ENCODE data around the gene MPZL2.

DNA sequence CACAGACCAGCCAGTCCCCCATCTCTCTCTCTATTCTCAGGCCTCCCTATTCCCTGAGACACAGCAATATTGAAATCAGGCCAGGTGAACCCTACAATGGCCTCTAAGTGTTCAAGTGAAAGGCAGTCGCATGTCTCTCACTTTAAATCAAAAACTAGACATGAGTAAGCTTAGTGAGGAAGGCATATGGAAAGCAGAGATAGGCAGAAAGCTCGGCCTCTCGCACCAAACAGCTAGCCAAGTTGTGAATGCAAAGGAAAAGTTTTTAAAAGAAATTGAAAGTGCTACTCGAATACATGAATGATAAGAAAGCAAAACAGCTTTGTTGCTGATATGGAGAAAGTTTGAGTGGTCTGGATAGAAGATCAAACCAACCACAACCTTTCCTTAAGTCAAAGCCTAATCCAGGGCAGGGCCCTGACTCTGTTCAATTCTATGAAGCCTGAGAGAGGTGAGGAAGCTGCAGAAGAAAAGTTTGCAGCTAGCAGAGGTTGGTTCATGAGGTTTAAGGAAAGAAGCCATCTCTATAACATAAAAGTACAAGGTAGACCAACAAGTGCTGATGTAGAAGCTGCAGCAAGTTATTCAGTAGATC, 19.8 kb upstream of the MPZL2 start:
- TF ChIP-seq, protein P1, sequence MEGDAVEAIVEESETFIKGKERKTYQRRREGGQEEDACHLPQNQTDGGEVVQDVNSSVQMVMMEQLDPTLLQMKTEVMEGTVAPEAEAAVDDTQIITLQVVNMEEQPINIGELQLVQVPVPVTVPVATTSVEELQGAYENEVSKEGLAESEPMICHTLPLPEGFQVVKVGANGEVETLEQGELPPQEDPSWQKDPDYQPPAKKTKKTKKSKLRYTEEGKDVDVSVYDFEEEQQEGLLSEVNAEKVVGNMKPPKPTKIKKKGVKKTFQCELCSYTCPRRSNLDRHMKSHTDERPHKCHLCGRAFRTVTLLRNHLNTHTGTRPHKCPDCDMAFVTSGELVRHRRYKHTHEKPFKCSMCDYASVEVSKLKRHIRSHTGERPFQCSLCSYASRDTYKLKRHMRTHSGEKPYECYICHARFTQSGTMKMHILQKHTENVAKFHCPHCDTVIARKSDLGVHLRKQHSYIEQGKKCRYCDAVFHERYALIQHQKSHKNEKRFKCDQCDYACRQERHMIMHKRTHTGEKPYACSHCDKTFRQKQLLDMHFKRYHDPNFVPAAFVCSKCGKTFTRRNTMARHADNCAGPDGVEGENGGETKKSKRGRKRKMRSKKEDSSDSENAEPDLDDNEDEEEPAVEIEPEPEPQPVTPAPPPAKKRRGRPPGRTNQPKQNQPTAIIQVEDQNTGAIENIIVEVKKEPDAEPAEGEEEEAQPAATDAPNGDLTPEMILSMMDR (IDR thresholded peaks at IDR 0.05; ENCODE audit: insufficient read depth, low read depth, low read length): no peak
- no peak for TF ChIP-seq EZH2 (IDR thresholded peaks at IDR 0.05; ENCODE audit: insufficient read depth, low read length)
